ENCODE data around the gene TCEANC. TPM values are rescaled to one million over a fixed set of nuclear protein-coding genes. Genes with fewer than 3 reads are reported as not detected.
A peak's percentile ranks its signal among the peaks of the same experiment; 100 is the strongest.

The TCEANC gene
- total RNA-seq, 2 donors from 2014 or later = 1.8 to 3.6 TPM

DNA sequence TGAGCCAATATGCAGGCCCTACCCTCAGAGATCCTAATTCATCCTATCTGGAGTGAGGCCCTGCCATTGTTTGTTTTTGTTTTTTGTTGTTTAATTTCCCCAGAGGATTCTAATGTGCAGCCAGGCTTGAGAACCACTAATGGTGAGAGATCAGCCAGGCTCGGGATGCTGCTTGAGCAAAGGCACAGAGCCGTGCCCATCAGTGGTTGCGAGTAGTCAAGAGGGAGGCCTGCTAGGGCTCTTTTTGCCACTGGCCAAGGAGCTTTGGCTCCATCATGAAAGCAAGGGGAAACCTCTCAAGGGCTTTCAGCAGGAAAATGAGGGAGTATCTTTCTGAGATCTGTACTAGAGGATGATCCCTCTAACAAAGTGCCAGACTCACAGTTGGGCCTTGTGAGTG, 2.7 kb downstream of the TCEANC start:
- Mint-ChIP-seq H3K9me3 (peaks cover 49% of the 10 kb centered on the region), H3K27ac (no peak overlapping the region), H3K4me3 (no peak overlapping the region), H3K4me1 (no peaks in the 10 kb centered on the region), H3K27me3 (ENCODE audit: insufficient read depth) (no peaks in the 10 kb centered on the region), H3K36me3 (ENCODE audit: low read depth) (peaks cover 5% of the 10 kb centered on the region)
- Histone ChIP-seq H3K9ac (ENCODE audit: extremely low read depth, low read length, poor library complexity, severe bottlenecking) (no peak overlapping the region), H3K27ac (ENCODE audit: low read depth, low read length) (no peak overlapping the region), H3K9me3 (ENCODE audit: control insufficient read depth, low read length) (no peaks in the 10 kb centered on the region), H3K4me1 (ENCODE audit: control insufficient read depth, insufficient read depth, low read length) (no peaks in the 10 kb centered on the region), H3K4me3 (ENCODE audit: low read length) (no peak overlapping the region), H3K36me3 (ENCODE audit: control insufficient read depth, insufficient read depth, low read length) (no peaks in the 10 kb centered on the region), H3K27me3 (ENCODE audit: control insufficient read depth, insufficient read depth, low read length, poor library complexity, severe bottlenecking) (no peaks in the 10 kb centered on the region)
- WGBS, 2 experiments (ENCODE audit: insufficient coverage in 1 of 2, insufficient read length in 1 of 2) = 57 to 94% methylated on average over 1 to 3 of the region's 3 CpGs
- TF ChIP-seq, protein P1, sequence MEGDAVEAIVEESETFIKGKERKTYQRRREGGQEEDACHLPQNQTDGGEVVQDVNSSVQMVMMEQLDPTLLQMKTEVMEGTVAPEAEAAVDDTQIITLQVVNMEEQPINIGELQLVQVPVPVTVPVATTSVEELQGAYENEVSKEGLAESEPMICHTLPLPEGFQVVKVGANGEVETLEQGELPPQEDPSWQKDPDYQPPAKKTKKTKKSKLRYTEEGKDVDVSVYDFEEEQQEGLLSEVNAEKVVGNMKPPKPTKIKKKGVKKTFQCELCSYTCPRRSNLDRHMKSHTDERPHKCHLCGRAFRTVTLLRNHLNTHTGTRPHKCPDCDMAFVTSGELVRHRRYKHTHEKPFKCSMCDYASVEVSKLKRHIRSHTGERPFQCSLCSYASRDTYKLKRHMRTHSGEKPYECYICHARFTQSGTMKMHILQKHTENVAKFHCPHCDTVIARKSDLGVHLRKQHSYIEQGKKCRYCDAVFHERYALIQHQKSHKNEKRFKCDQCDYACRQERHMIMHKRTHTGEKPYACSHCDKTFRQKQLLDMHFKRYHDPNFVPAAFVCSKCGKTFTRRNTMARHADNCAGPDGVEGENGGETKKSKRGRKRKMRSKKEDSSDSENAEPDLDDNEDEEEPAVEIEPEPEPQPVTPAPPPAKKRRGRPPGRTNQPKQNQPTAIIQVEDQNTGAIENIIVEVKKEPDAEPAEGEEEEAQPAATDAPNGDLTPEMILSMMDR (conservative IDR thresholded peaks at IDR 0.05) = no peak
- DNase-seq = no peak

DNA sequence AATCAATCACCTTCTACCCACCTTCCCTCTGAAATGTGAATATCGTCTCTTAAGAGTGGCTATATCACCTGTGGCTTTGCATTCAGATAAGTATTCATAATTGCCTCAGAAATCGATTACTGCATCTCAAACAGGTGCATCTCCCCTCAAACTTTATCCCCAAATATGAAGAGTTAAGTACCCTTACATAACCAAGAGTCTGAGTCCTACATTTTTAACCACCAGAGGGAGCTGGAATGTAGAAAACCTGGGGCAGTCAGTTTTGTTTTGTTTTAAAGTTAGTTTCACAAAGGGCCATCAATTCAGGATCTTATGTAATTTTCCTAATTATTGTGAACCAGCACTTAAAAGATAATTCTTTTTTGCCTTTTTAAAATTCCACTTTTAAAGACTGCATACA, 5.7 kb downstream of the TCEANC start:
- H3K36me3 Mint-ChIP-seq (ENCODE audit: low read depth) = peaks cover 15% of the 10 kb centered on the region

DNA sequence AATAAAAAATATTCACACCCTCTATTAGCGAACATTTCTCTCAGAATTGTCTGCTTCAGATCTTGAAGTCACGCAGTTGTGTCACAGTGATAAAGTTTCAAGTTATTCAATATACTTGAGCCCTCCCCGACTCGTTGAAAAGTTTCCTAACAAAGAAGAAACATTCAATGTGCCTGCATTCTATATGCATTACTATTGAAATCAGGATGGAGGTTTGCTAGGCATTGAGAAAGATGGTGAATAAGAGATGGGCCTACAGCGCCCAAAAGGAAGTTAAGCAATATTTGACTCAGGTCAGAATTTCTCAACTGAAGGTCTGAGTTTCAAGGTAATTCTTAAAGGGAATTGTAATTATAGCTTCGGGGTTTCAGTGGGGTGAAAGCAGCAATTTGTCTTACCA, 6.1 kb downstream of the TCEANC start:
- H3K4me1 Mint-ChIP-seq = no peaks in the 10 kb centered on the region
- WGBS, 2 experiments (ENCODE audit: insufficient coverage in 1 of 2, insufficient read length in 1 of 2) = 40 to 76% methylated on average over 2 to 5 of the region's 6 CpGs

More for the DNA sequence above, 5.7 kb downstream of the TCEANC start:
- WGBS, 2 experiments (ENCODE audit: insufficient coverage in 1 of 2, insufficient read length in 1 of 2) = 26% methylated on average over 2 of the region's 2 CpGs; no CpG with 5 or more reads in 1 of the 2 experiments
- H3K27ac ChIP-seq (ENCODE audit: low read depth, low read length) = no peak overlapping the region
- H3K4me1 Mint-ChIP-seq = no peaks in the 10 kb centered on the region
- H3K36me3 ChIP-seq (ENCODE audit: control insufficient read depth, insufficient read depth, low read length) = no peaks in the 10 kb centered on the region
- no peaks in the 10 kb centered on the region for H3K27me3 Mint-ChIP-seq (ENCODE audit: insufficient read depth)
- no peak overlapping the region for H3K4me3 Mint-ChIP-seq
- H3K9me3 ChIP-seq (ENCODE audit: control insufficient read depth, low read length) = no peaks in the 10 kb centered on the region
- H3K9ac ChIP-seq (ENCODE audit: extremely low read depth, low read length, poor library complexity, severe bottlenecking) = no peak overlapping the region
- no peak overlapping the region for H3K4me3 ChIP-seq (ENCODE audit: low read length)
- H3K9me3 Mint-ChIP-seq = peaks cover 58% of the 10 kb centered on the region
- no peak for DNase-seq
- peak overlapping the region; percentile 23 for H3K27ac Mint-ChIP-seq
- TF ChIP-seq, protein P1 (conservative IDR thresholded peaks at IDR 0.05) = peak; percentile 76
- H3K27me3 ChIP-seq (ENCODE audit: control insufficient read depth, insufficient read depth, low read length, poor library complexity, severe bottlenecking) = no peaks in the 10 kb centered on the region
- no peaks in the 10 kb centered on the region for H3K4me1 ChIP-seq (ENCODE audit: control insufficient read depth, insufficient read depth, low read length)

More for the DNA sequence above, 6.1 kb downstream of the TCEANC start:
- DNase-seq = no peak
- H3K4me3 Mint-ChIP-seq = no peak overlapping the region
- no peak overlapping the region for H3K27ac ChIP-seq (ENCODE audit: low read depth, low read length)
- TF ChIP-seq, protein P1 (conservative IDR thresholded peaks at IDR 0.05) = no peak
- peak overlapping the region; percentile 23 for H3K27ac Mint-ChIP-seq
- peaks cover 19% of the 10 kb centered on the region for H3K36me3 Mint-ChIP-seq (ENCODE audit: low read depth)
- no peaks in the 10 kb centered on the region for H3K27me3 ChIP-seq (ENCODE audit: control insufficient read depth, insufficient read depth, low read length, poor library complexity, severe bottlenecking)
- no peak overlapping the region for H3K4me3 ChIP-seq (ENCODE audit: low read length)
- peaks cover 63% of the 10 kb centered on the region for H3K9me3 Mint-ChIP-seq
- no peaks in the 10 kb centered on the region for H3K36me3 ChIP-seq (ENCODE audit: control insufficient read depth, insufficient read depth, low read length)
- no peak overlapping the region for H3K9ac ChIP-seq (ENCODE audit: extremely low read depth, low read length, poor library complexity, severe bottlenecking)
- H3K9me3 ChIP-seq (ENCODE audit: control insufficient read depth, low read length) = no peaks in the 10 kb centered on the region
- H3K4me1 ChIP-seq (ENCODE audit: control insufficient read depth, insufficient read depth, low read length) = no peaks in the 10 kb centered on the region
- H3K27me3 Mint-ChIP-seq (ENCODE audit: insufficient read depth) = no peaks in the 10 kb centered on the region

Measured in endodermal cell (in vitro differentiated cells).